Measurements from ENCODE around the gene CPA1.

- TF ChIP-seq, protein P1, sequence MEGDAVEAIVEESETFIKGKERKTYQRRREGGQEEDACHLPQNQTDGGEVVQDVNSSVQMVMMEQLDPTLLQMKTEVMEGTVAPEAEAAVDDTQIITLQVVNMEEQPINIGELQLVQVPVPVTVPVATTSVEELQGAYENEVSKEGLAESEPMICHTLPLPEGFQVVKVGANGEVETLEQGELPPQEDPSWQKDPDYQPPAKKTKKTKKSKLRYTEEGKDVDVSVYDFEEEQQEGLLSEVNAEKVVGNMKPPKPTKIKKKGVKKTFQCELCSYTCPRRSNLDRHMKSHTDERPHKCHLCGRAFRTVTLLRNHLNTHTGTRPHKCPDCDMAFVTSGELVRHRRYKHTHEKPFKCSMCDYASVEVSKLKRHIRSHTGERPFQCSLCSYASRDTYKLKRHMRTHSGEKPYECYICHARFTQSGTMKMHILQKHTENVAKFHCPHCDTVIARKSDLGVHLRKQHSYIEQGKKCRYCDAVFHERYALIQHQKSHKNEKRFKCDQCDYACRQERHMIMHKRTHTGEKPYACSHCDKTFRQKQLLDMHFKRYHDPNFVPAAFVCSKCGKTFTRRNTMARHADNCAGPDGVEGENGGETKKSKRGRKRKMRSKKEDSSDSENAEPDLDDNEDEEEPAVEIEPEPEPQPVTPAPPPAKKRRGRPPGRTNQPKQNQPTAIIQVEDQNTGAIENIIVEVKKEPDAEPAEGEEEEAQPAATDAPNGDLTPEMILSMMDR (IDR thresholded peaks at IDR 0.05): no peak
- TF ChIP-seq, protein P2, sequence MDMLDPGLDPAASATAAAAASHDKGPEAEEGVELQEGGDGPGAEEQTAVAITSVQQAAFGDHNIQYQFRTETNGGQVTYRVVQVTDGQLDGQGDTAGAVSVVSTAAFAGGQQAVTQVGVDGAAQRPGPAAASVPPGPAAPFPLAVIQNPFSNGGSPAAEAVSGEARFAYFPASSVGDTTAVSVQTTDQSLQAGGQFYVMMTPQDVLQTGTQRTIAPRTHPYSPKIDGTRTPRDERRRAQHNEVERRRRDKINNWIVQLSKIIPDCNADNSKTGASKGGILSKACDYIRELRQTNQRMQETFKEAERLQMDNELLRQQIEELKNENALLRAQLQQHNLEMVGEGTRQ (CRISPR knock-in tag; IDR thresholded peaks at IDR 0.05): no peak
- TF ChIP-seq FOXJ3 (CRISPR knock-in tag; IDR thresholded peaks at IDR 0.05; ENCODE audit: borderline replicate concordance): no peak
- no peak for TF ChIP-seq SP1 (CRISPR knock-in tag; conservative IDR thresholded peaks at IDR 0.05)
- TF ChIP-seq, protein P3, sequence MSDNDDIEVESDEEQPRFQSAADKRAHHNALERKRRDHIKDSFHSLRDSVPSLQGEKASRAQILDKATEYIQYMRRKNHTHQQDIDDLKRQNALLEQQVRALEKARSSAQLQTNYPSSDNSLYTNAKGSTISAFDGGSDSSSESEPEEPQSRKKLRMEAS (CRISPR knock-in tag; IDR thresholded peaks at IDR 0.05): no peak
- TF ChIP-seq GABPB1 (CRISPR knock-in tag; IDR thresholded peaks at IDR 0.05): no peak
- TF ChIP-seq NR2C2 (CRISPR knock-in tag; IDR thresholded peaks at IDR 0.05): no peak
- TF ChIP-seq CREM (CRISPR knock-in tag; IDR thresholded peaks at IDR 0.05): no peak
- TF ChIP-seq PREB (CRISPR knock-in tag; IDR thresholded peaks at IDR 0.05; ENCODE audit: borderline replicate concordance): no peak
These were observed 7.0 kb downstream of the CPA1 start for GRCh38 chr7:130387306-130387627.

Data from WTC11 (cell line).